Fibroblast of mammary gland (primary cell): ENCODE data around the gene NR6A1.
A peak's percentile ranks its signal among the peaks of the same experiment; 100 is the strongest.

ENCODE experiments used
- DNase-seq: peaks from one replicate; pipeline ENCODE4 v3.0.0-alpha.2; 2010; ENCODE audit warnings: low read depth
- H3K4me3 ChIP-seq: 2 replicates; pipeline ENCODE4 v1.5.1; 2011; ENCODE audit warnings: low read depth, mild to moderate bottlenecking, low read length, moderate library complexity; ENCODE audit not compliant: control insufficient read depth
- TF ChIP-seq, protein P1 (sequence below): conservative IDR thresholded peaks from 2 replicates; pipeline ENCODE4 v1.5.1; 2011; ENCODE audit warnings: low read depth, low read length, inconsistent platforms; ENCODE audit not compliant: control insufficient read depth, insufficient read depth

The NR6A1 gene

DNA sequence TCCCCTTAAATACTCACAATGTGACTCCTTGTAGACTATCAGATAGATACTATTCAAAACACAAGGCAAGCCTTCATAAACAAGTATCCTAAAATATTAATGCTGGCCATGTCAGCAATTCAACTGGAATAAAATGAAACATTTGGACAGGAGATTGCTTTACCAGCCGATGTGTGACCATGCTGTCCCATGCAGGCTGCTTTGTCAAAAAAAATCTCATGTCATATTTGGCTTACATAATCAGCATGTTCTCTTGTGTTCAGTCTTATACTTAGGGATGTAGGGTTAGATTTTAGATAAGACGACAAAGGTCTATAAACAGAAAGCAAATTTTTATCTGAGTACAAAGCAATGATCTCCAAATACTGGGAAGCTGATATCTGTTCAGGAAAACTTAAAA is 108.5 kb downstream of the NR6A1 start:
- H3K4me3 ChIP-seq: no peak overlapping the region
- TF ChIP-seq, protein P1, sequence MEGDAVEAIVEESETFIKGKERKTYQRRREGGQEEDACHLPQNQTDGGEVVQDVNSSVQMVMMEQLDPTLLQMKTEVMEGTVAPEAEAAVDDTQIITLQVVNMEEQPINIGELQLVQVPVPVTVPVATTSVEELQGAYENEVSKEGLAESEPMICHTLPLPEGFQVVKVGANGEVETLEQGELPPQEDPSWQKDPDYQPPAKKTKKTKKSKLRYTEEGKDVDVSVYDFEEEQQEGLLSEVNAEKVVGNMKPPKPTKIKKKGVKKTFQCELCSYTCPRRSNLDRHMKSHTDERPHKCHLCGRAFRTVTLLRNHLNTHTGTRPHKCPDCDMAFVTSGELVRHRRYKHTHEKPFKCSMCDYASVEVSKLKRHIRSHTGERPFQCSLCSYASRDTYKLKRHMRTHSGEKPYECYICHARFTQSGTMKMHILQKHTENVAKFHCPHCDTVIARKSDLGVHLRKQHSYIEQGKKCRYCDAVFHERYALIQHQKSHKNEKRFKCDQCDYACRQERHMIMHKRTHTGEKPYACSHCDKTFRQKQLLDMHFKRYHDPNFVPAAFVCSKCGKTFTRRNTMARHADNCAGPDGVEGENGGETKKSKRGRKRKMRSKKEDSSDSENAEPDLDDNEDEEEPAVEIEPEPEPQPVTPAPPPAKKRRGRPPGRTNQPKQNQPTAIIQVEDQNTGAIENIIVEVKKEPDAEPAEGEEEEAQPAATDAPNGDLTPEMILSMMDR: no peak
- no peak for DNase-seq

DNA sequence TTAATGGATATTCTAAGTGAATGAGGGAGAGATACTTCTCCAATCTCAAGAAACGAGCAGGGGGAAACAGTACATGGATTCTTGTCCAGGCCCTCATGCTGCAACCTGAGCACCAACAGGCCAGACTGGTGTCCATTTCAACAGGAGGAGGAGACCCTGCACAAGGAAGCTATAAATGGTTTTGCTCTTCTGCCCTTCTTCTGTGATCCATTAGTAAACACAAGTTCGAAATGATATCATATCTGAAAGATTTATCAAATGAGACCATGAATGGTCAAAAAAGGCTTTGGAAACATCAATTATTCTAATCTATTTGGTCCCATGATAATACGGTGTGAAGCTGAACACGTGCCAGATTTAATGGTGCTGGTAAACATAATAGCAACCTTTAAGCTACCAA is 109.8 kb downstream of the NR6A1 start:
- no peak overlapping the region for H3K4me3 ChIP-seq
- DNase-seq: no peak
- TF ChIP-seq, protein P1: no peak

DNA sequence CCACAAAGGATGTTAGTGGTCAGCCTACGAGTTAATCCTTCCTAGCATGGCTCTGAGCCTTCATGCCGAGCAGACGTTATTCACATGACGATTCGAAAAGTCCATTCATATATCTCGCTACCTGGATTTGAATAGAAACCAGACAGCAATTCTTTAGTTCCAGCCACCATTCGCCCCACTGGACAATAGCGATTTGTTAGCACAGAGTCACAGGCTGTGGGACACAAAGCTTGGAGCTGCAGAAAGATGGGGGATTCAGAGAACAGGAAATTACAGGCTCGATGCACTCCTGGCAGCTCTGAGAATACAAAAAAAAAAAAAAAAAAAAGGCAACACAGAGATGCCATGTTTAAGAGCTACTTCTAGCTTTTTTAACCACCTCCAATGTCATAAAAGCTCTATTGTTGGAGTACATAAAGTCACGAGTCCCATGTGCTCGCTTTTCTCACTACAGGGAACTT is 110.7 kb downstream of the NR6A1 start:
- TF ChIP-seq, protein P1: no peak
- DNase-seq: peak; percentile 48
- peak overlapping the region; percentile 73 for H3K4me3 ChIP-seq

DNA sequence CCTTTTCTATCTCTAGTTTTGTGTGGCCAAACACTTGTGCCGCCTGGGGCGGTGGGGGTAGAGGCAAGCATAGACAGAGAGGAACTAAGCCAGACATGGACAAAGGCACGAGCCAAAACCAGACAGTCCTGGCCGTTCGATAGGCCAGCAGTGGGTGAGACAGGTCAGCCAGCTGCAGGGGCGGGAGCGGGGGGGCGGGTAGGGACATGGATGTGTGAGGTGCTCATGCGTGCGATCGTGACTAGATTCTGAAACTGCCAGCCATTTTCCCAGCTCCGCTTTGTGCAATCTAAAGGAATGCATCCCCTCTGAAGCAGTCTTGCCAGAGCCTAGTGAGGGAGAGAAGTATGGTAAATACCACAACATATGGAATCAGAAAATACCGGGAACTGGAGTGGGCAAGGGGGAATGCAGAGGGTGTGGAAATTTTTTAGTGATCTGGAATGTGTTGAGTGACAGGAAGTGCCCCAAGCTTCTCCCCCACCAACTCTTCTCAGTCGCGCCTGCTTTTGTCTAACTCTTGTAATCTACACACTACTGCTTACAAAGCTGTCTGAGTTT is 111.9 kb downstream of the NR6A1 start:
- H3K4me3 ChIP-seq: peak overlapping the region; percentile 73
- peak; percentile 87 for DNase-seq
- TF ChIP-seq, protein P1: no peak

DNA sequence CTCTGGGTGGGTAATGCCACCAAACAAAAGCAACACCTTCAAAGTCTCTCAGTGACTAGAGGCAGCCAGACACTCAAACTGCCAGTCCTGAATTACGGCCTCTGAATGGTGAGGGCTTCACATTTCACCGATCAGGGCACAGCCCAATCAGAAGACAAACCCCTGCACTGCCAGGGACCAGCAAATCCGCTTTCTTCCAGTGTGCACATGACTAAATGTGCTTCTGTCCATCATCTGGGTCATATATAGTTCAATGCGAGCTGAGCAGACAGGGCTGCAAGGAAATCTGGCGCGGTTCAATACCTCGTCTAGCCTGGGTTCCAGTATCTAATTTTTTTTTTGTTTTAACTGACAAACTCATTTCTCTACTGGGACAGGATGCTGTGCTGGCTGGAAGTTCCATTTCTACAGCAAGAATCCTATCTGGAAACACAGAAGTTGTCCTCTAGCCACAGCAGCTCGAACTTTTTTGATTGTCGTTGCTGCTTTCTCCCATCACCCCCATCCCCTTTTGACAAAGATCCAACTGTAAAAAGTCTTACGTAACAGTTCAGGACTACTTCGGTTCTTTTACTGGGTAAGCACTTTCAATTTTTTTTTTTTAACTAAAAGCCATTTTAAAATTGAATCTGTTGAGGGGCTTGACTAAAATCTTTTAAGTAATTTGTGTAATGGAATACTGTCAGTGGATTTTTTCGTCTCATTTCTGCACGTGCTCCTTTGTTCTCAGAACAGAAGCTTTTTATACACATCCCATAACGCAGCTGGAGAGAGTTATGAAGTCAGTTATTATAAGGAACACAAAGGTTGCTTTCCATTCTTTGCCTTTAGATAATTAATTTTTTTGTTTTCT is 112.7 kb downstream of the NR6A1 start:
- DNase-seq: peak; percentile 92

DNA sequence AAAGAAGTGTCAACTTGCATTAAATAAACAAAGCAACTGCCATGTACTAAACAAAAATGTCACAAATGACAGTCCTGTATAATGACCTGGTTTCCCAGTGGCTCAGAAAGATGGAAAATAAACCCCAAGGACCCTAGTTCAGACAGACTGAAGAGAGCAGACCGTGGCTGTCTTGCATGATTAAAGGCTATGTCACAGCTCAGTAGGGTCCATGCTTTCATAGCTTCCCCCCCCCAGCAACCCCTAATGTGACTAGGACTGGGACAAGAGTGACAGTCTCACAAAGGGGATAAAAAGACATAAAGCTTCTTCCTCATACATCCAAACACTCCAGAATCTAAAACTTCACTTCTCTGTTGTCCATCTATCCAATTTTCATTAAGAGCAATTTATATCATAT is 113.6 kb downstream of the NR6A1 start:
- TF ChIP-seq, protein P1: no peak
- no peak for DNase-seq
- no peak overlapping the region for H3K4me3 ChIP-seq

More for the DNA sequence above, 112.7 kb downstream of the NR6A1 start:
- peak overlapping the region; percentile 73 for H3K4me3 ChIP-seq
- TF ChIP-seq, protein P1: no peak
